ENCODE results near the gene ACACA.
A peak's percentile ranks its signal among the peaks of the same experiment; 100 is the strongest.
"Not testable (repeated sequence)": the region's sequence is repeated elsewhere in the genome, so short reads cannot be mapped to it uniquely, and the experiment has no call there.

ACACA gene

GRCh38 chr17:37079065-37079708 is 327.4 kb downstream of the ACACA start:
- DNase-seq, result no peak

- not testable (repeated sequence) for DNase-seq
Measured at GRCh38 chr17:37073464-37073863, 333.2 kb downstream of the ACACA start.

GRCh38 chr17:37069087-37069486 is 337.5 kb downstream of the ACACA start:
- DNase-seq, result no peak

- no peak for DNase-seq
Measured at GRCh38 chr17:37068266-37068665, 338.4 kb downstream of the ACACA start.

GRCh38 chr17:37067555-37068111 is 339.0 kb downstream of the ACACA start:
- DNase-seq, result peak in 1 of 56 donors; percentile 77

- DNase-seq, result no peak
Measured at GRCh38 chr17:37066322-37067255, 340.0 kb downstream of the ACACA start.

GRCh38 chr17:37065486-37066321 is 340.9 kb downstream of the ACACA start:
- DNase-seq, result no peak

GRCh38 chr17:37064956-37065355 is 341.7 kb downstream of the ACACA start:
- no peak for DNase-seq

GRCh38 chr17:37064206-37064605 is 342.4 kb downstream of the ACACA start:
- no peak for DNase-seq

GRCh38 chr17:37062021-37062420 is 344.6 kb downstream of the ACACA start:
- DNase-seq, result no peak

GRCh38 chr17:37060928-37061327 is 345.7 kb downstream of the ACACA start:
- DNase-seq, result no peak

- no peak for DNase-seq
Measured at GRCh38 chr17:37060094-37060493, 346.5 kb downstream of the ACACA start.

GRCh38 chr17:37059493-37059892 is 347.1 kb downstream of the ACACA start:
- no peak for DNase-seq

GRCh38 chr17:37056622-37057021 is 350.0 kb downstream of the ACACA start:
- DNase-seq, result no peak

- DNase-seq, result no peak
Measured at GRCh38 chr17:37054894-37055293, 351.7 kb downstream of the ACACA start.

GRCh38 chr17:37052450-37052849 is 354.2 kb downstream of the ACACA start:
- DNase-seq, result no peak

- DNase-seq, result no peak
Measured at GRCh38 chr17:37051833-37052232, 354.8 kb downstream of the ACACA start.

- no peak for DNase-seq
Measured at GRCh38 chr17:37051381-37051780, 355.3 kb downstream of the ACACA start.

GRCh38 chr17:37050920-37051319 is 355.7 kb downstream of the ACACA start:
- peak in 3 of 56 donors; percentile 8 to 26 (median 25) for DNase-seq

GRCh38 chr17:37048811-37049210 is 357.8 kb downstream of the ACACA start:
- DNase-seq, result no peak

GRCh38 chr17:37047631-37048104 is 359.0 kb downstream of the ACACA start:
- DNase-seq, result peak in 53 of 56 donors; percentile 7 to 92 (median 69)

Data from nucleus accumbens (tissue), 56 donors.